Ovary (tissue), 3 donors: ENCODE measurements around the gene SEC23A.

Source experiments
- EP300 ChIP-seq: sonication (generic); formaldehyde crosslinking; IDR thresholded peaks from one replicate; pipeline ENCODE4 v1.6.1; 2017; ENCODE audit warnings: antibody characterized with exemption
- POLR2A ChIP-seq: fragments of 450-650 bp; IDR thresholded peaks from one replicate; pipeline ENCODE4 v1.6.1; 2017; ENCODE audit warnings: antibody characterized with exemption, mild to moderate bottlenecking, moderate library complexity
- TF ChIP-seq, protein P1 (sequence below), 3 donors: fragments of 450-650 bp in 2 of 3; fragments of 200-600 bp in 1 of 3; IDR thresholded peaks; one replicate each; pipeline versions ENCODE4 v1.5.1 to v1.8.0; 2016 to 2022; ENCODE audit warnings: antibody characterized with exemption in 3 of 3, mild to moderate bottlenecking in 1 of 3
- donor health status: DM: no; HTN: no; CAD: no.

DNA sequence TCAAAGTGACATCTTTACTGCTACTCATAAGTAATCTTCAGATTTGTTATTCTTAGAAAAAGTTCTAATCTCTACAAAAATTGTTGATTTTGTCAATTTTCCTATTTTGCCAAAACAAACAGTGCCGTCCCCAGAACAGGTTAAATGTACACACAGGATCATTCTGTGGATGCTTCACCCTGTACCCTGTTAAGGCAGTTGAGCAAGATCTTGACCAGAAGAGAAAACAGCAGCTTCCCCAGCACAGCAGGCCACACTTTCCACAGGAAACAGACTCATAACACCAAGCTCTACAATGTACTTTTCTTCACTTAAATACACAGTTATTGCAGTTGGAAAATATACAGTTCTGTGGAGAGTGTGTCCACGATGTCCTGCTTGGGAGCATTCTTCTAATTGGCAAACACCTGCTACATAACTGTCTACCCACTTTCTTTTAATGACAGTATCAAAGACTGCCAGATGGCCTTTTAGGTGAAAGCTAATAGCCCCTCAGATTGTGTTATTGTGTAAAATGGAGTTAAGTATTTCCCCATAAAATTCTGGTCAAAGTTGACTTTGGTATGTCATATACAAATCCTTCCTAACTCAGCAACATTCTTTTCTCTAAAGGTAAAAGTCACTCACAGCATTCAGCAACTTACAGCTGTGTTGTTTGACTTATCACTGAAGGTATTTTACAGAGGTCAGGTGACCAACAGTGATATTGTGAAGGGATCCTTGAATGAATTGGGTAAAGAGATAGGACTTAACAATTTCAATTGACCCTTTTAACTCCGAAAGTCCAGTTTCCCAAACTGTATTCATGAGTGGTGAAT, 77.0 kb downstream of the SEC23A start:
- TF ChIP-seq, protein P1, sequence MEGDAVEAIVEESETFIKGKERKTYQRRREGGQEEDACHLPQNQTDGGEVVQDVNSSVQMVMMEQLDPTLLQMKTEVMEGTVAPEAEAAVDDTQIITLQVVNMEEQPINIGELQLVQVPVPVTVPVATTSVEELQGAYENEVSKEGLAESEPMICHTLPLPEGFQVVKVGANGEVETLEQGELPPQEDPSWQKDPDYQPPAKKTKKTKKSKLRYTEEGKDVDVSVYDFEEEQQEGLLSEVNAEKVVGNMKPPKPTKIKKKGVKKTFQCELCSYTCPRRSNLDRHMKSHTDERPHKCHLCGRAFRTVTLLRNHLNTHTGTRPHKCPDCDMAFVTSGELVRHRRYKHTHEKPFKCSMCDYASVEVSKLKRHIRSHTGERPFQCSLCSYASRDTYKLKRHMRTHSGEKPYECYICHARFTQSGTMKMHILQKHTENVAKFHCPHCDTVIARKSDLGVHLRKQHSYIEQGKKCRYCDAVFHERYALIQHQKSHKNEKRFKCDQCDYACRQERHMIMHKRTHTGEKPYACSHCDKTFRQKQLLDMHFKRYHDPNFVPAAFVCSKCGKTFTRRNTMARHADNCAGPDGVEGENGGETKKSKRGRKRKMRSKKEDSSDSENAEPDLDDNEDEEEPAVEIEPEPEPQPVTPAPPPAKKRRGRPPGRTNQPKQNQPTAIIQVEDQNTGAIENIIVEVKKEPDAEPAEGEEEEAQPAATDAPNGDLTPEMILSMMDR (IDR thresholded peaks at IDR 0.05), result no peak
- TF ChIP-seq POLR2A (no peak), EP300 (no peak)
